Hepatic stellate cell (primary cell): ENCODE results near the gene VWA8.
A peak's percentile ranks its signal among the peaks of the same experiment; 100 is the strongest.
"Not testable (repeated sequence)": the region's sequence is repeated elsewhere in the genome, so short reads cannot be mapped to it uniquely, and the experiment has no call there.

Source experiments
- DNase-seq: peaks from one replicate; pipeline ENCODE4 v3.0.0; 2011; ENCODE audit warnings: low spot score

VWA8 gene

DNA sequence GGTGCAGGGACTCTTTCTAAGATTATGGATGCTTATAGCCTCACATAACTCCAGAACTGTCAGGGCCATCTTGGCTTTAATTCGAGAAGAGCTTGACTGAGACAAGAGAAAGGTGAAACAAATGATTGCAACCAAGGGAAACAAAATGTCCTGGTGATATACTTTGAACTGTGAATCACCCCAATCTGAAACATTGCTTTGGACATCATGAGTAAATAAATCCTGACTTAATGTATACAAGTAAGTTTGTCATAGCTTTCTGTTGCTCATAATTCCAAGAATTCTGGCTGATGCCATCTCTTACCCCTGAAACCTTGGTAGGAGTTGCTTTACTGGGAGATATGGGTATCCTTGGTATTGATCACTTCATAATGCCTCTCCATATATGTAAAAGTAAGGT is 5.8 kb upstream of the VWA8 start:
- DNase-seq, result no peak

DNA sequence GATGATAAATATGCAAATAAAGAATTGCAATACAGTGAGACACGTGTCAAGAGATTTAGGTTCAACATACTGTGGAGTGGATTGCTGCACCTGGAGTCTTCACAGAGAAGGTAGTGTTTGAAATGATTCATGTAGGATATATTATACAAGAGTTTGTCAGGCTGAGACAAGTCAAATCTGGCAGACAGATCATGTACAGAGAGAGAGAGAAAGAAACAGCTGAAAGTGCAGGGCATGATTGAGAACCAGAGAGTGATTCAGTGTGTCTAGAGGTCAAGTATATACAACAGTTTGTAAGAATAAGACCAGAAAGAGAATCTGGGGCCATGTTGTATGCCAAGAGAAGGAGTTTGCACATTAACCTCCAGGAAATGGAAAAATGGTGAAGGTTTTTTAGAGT is 2.1 kb upstream of the VWA8 start:
- DNase-seq, result no peak

DNA sequence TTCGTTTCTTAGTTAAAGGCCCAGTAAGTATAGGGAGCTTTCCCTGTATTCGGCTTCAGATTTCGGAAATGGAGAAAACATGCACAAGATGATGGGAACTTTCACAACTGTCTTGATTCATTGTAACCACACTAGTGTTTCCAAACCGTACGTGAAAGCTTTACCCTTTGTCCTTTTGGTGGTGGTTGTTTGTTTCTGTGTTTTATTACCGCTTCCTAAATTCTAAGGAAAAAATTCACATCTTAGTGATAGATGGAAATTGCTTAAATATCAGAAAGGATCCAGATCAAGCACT is 504 bp upstream of the VWA8 start:
- no peak for DNase-seq

DNA sequence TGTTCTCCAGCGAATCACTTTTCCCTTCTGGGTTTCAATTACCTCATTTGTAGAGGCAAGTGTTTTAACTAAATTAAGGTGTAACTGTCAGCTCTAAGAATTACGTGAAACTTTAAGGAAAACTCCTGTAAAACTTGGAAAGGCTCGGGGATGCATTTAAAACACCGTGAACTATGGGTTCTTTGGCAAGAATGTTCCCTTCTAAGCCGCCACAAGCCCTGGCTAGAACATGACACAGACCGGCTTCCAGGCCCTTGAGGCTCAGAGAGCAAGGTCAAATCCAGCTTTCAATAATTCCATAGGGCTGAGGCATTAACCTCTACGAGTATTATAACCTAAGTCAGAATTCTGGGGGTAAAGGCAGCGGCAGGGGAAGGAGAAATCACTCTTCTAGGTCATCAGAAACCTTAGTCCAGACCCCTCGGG is 685 bp downstream of the VWA8 start:
- DNase-seq, result peak; percentile 44

DNA sequence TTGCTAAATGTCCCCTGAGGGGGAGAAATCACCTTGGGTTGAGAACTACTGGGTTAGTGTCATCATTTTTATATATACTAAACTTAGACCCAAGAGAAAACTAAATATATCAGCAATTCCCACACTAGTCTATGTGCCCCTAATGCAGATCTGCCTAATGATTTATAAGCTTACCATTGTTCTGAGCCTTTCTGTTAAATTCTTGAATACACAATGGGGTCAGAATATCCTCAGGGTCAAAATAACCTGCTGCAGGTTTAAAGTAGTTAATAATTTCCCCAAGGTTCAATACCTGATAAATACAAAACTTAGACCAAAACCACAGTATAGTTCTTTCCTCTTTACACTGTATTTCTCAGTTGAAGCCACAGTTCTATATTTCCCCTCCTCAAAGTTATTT is 4.6 kb downstream of the VWA8 start:
- DNase-seq, result no peak

DNA sequence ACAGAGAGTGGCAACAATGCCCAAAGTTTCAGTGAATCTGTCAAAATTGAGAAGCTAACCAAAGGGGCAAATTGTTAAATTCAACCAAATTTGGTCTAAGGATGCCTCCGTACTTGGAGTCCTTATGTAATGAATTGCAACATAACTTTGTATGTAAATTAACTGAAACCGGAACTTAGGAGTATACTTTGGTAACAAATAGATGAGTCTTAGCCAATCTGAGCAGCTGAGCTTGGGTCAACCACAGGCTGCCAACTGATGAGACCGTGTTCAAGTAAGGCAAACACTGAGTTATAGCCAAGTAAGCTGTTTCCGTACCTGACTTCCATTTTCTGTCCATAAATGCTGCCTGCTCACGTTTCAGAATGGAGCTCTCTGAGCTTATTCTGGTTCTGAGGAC is 5.3 kb downstream of the VWA8 start:
- DNase-seq, result no peak

DNA sequence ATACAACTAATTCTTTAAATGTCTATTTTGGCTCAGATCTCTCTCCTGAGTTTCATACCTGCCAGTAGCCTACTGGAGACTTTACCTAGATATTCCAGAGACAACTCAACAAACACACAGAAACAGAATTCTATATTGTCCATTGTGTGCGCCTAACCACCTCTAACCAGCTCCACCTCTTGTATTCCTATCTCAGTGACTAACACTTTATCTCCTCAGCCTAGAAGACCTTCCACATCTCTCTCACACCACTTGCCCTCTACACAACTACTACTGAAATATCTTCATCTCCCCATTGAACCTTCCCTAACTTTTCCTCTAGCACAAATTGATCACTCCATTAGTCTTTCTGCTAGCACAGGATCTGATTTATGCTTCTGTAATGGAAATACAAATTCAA is 6.7 kb downstream of the VWA8 start:
- no peak for DNase-seq

DNA sequence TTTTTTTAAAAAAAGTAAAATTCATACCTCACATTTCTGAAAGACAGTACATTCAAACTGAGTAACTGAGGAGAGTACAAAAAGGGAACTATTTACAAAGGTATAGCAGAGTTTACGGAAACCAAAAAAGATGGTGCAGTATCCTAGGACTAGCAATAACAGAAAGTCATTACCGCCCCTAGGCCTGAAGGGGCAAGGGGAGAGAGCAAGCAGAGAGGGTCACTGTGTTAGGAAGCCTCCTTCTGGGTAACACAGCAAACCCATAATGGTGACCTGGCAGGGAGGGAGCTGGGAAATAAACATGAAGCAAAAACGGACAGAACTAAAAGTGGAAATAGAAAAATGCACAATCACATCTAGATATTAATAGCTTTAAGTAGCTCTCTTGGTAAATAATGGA is 8.2 kb downstream of the VWA8 start:
- DNase-seq, result no peak

DNA sequence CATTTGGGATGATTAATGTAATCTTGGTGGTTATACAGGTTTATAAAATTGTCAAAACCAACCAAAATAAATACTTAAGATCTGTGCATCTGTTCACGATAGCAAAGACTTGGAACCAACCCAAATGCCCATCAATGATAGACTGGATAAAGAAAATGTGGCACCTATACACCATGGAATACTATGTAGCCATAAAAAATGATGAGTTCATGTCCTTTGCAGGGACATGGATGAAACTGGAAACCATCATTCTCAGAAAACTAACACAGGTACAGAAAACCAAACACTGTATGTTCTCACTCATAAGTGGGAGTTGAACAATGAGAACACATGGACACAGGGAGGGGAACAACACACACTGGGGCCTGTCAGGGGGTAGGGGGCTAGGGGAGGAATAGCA is 11.8 kb downstream of the VWA8 start:
- not testable (repeated sequence) for DNase-seq

DNA sequence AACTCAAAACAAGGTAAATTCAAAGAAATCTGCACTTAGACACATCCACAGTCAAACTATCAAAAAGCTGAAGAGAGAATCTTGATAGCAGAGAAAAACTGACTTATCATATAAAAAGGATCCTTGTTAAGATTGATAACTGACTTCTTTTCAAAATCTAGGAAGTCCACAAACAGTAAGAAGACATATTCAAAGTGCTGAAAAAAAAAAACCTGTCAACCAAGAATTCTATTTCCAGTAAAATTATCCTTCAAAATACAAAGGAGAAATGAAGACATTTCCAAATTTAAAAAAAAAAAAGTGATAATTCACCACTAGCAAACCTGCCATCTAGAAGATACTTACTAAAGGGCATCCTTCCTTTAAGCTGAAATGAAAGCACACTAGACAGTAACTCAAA is 15.0 kb downstream of the VWA8 start:
- DNase-seq, result no peak

DNA sequence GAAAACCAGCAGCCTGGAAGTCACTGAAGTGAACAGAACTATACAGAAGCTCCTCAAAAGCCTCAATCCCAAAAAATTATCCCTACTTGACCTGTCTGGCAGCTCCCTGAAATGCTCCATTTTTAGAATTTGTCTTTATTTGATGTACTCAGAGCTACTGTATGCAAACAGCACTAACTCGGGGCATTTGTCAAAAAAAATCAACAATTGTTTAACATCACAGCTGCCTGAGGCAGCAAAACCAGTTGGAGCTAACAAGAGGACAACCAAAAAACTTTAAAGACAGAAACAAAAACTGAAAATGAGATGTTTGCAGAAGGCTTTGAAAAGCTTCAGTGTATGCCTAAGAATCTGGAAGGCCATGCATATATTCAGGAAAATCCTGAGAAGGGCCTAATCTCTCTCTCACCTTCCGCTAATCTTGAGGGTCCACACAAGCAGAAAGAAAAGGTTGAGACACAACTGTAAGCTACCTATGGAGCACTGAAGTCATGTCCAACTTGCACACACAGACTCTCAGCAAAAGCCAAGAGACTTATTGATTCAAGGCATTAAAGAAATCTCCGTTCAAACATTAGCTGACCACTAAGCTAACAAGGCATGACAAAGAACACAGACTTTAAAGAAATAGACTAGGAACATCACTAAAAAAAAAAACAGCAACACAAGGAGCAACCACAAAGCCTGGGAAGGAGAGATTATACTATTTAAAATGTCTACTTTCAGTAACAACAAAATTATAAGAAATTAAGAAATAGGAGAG is 16.1 kb downstream of the VWA8 start:
- DNase-seq, result no peak

DNA sequence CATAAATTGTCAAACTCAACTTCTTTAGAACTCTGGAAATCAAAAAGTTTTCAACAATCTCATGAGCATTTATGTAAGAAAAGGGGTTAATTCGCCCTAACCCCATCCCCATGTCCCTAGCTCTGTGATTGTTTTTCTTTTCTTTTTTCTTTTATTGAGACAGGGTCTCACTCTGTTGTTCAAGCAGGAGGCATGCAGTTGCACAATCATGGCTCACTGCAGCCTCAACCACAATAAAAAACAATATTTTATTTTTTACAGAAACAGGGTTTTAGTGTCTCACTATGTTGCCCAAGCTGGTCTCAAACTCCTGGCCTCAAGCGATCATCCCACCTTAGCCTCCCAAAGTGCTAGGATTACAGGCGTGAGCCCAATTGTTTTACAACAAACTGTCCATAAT is 16.7 kb downstream of the VWA8 start:
- no peak for DNase-seq

DNA sequence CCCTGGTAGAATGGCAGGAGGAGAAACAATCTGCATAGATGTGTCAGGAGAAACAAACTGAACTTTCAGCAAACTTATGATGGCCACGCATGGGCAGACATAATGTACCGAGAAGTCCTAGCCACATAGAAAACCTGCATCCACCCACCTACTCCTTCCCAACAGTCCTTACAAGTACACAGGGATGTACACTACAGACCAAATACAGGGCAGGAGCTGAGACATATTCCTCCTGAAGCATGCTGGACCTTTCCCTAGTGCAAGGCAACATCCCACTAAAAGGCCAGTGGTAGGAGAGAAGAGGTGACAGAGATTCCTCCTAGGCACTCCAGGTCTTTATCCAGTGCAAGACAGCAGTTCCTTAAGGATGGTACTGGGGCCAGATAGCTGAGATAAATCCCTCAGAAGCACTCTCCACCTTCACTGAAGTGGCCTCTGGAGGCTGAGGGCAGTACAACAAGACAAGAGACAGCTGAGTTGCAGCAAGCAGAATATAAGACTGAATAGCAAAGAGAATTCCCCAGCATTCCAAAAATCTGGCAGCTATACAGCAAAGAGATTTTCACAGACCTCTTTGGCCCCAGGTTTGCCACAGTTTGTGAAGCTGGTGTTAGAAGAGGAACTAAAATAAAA is 18.3 kb downstream of the VWA8 start:
- DNase-seq, result peak; percentile 21

DNA sequence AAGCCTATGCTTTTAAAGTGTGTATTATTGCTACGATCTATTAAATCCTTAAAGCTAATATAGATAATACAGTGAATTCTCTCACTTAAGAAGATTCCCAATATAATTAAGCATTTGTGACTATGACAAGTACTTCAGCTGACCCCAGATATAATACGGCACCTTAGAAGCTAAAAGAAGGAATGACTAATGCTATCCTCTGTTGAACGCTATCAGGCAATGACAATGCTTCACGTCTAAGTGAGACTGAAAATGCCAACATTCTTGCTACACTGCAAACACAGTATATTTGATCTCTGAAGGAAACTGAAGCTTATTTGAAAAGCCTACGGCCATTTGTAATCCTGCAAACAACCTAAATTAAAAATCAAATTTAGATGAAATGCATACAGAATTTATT is 19.7 kb downstream of the VWA8 start:
- DNase-seq, result no peak

DNA sequence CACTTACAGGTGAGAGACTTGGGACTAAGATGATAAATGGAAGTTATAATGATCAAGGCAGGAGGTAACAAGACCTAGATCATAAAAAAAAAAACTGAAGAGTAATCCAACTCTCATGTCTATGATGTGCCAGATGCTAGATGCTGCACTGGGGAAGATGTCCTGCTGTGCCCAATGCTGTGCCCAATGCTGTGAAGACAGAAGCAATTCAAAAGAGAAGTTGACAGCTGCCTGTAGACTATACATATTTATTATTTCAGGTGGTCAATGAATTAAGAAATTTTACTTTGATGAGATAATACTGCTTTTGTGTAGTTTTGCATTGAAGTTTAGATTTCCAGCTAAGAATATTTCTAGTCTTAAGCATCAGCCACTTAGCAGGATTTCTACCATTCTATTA is 21.5 kb downstream of the VWA8 start:
- DNase-seq, result no peak

DNA sequence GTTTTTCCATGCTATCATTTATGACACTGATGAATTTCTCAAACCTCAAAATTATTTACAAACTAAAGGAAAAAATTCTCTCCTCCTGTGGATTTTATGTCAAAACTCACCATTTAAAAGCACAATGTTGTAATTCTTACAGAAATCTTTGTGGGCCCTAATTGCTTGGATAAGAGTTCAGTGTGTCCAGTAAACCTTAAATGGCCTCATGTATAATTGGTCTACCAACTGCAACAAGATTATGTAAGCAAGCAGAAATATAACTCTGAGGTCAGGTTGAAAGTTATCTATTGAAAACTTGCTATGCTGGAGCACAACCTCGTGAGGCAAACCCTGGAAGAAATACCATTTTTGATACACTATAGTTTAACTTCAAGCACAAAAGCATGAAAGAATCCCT is 22.0 kb downstream of the VWA8 start:
- no peak for DNase-seq

DNA sequence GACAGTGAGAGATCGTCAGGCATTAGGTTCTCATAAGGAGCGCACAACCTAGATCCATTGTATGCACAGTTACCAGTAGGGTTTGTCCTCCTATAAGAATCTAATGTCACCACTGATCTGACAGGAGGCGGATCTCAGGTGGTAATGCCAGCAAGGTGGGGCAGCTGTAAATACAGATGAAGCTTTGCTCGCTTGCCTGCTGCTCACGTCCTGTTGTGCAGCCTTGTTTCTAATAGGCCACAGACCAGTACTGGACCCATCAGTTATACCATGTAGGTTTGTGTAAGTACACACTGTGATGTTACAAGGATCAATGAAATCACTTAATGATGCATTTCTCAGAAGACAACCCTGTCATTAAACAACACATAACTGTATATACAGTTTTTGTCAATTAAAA is 23.5 kb downstream of the VWA8 start:
- DNase-seq, result no peak

DNA sequence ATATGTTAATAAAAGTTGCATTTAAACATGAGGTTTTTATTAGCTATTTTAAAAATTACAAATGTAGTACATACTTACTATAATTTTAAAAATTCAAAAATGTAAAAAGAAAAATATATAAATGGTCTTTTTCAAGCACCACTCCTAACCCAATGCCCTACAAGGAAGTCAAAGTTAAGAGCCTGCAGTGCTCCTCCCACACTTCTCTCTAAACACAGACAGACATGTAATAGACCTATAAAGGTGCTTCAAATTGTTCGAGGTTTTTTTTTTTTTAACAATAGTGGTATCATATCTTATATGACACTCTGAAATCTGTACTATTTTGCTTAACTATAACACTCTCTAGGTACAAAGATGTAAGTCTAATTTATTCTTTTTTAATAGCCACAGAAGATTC is 25.4 kb downstream of the VWA8 start:
- DNase-seq, result no peak

DNA sequence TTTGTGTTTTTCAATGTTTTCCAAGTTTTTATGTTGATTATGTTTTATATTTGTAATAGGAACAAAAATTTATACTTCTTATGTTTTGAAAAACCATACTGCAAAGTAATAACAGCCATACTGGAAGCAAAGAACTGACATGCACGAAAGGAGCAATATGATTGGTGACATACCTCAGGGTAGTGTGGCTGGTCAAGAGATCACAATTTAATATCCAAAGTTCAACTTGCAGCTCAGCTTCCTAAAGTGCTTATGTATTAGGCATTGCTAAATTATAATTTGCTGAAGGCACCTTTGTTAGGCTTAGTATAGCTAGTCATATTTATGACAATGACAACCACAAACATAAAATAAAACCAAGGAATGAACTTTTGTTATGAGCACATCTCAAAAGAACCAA is 25.9 kb downstream of the VWA8 start:
- DNase-seq, result no peak

DNA sequence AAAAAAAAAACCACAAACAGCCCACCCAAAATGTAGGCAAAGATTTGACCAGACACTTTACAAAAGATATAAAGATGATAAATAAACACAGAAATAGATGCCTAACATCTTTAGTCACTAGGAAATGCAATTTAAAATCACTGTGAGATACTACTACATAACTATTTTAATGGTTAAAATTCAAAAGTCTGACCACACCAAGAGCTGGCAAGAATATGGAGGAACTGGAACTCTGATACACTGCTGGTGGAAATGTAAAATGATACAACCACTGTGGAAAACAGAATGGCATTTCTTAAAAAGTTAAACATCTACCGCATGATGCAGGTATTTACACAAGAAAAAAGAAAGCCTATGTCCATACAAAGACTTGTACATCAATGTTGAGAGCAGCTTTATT is 26.8 kb downstream of the VWA8 start:
- no peak for DNase-seq

DNA sequence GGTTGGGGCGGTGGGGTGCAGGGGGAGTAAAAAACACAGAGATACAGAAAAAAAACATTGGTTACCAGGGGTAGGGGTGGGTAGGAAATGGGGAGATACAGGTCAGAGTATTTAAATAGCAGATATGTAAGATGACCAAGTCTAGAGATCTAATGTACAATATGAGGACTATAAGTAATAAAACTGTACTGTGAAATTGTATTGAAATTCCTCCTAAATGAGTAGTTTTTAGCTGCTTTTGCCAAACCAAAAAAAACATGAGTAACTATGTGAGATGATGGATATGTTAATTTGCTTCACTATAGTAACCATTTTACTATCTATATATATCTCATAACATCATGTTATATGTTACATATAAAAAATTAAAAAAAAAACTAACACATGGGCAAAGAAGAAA is 29.6 kb downstream of the VWA8 start:
- DNase-seq, result no peak

DNA sequence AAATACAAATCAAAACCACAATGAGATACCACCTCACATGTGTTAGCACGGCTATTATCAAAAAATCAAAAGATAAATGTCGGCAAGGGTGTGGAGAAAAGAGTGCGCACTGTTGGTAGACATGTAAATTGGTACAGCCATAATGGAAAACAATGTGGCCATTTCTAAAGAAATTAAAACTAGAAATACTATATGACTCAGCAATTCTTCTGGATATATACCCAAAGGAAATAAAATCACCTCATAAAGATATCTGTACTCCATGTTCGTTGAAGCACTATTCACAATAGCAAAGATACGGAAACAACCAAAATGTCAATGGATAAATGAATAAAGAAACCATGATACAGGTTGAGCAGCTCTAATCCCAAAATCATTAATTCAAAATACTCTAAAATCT is 30.8 kb downstream of the VWA8 start:
- no peak for DNase-seq

DNA sequence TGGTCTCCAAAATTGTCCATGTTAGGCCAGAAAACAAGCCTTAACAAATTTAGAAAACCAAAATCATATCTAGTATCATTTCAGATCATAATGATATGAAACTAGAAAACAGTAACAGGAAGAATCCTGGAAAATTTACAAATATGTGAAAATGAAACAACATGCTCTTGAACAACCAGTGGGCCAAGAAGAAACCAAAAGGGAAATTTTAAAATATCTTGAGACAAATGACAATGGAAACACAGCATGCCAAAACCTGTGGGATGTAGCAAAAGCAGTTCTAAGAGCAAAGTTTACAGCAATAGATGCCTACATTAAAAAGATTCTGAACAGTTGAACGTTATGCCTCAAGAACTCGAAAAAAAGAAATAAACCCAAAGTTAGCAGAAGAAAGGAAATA is 32.6 kb downstream of the VWA8 start:
- DNase-seq, result no peak

DNA sequence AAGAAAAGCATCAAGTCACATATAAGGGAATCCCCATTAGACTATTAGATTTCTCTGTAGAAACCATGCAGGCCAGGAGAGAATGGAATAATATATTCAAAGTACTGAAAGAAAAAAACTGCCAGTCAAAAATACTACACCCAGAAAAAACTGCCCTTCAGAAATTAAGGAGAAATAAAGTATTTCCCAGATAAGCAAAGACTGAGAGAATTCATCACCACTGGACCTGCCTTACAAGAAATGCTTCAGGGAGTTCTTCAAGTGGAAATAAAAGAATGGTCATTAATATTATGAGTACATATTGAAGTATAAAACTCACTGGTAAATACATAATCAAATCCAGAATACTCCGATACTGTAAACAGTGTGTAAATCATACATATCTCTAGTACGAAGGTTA is 35.9 kb downstream of the VWA8 start:
- no peak for DNase-seq
